Measurements from ENCODE around the gene KARS1.
A peak's percentile ranks its signal among the peaks of the same experiment; 100 is the strongest.

The KARS1 gene

GRCh38 chr16:75647492-75648264, at the start of gene KARS1, which contains the start of gene TERF2IP:
Gene KARS1 (minus strand): TSS chr16:75647665. CDS start chr16:75647639, 26 bp downstream.
Gene TERF2IP (plus strand): TSS chr16:75647773. CDS start chr16:75647883, 110 bp downstream.
- DNase-seq: peak; percentile 74 to 92

GRCh38 chr16:75695708-75696107, 48.2 kb upstream of the KARS1 start:
- DNase-seq: no peak

GRCh38 chr16:75687361-75687760, 39.9 kb upstream of the KARS1 start:
- no peak for DNase-seq

- DNase-seq: no peak
Observed at GRCh38 chr16:75682308-75682707, 34.8 kb upstream of the KARS1 start.

GRCh38 chr16:75679366-75679765, 31.9 kb upstream of the KARS1 start:
- DNase-seq: no peak

- DNase-seq: no peak
Observed at GRCh38 chr16:75676909-75677308, 29.4 kb upstream of the KARS1 start, which contains the start of gene CPHXL2. Gene CPHXL2 (minus strand): TSS chr16:75677009. CDS start chr16:75676999, 10 bp downstream.

- DNase-seq: no peak
Observed at GRCh38 chr16:75667503-75667902, 20.0 kb upstream of the KARS1 start.

- no peak for DNase-seq
Observed at GRCh38 chr16:75660726-75661302, 13.3 kb upstream of the KARS1 start.

GRCh38 chr16:75660321-75660720, 12.9 kb upstream of the KARS1 start:
- DNase-seq: no peak

GRCh38 chr16:75658175-75658574, 10.7 kb upstream of the KARS1 start:
- DNase-seq: no peak

GRCh38 chr16:75653922-75654321, 6.5 kb upstream of the KARS1 start:
- DNase-seq: no peak

- peak; percentile 45 to 80 for DNase-seq
Observed at GRCh38 chr16:75648265-75649076, 1.0 kb upstream of the KARS1 start.

- DNase-seq: no peak
Observed at GRCh38 chr16:75647112-75647491, 363 bp downstream of the KARS1 start.

- DNase-seq: no peak
Observed at GRCh38 chr16:75644240-75645012, 3.0 kb downstream of the KARS1 start.

- no peak for DNase-seq
Observed at GRCh38 chr16:75640598-75640997, 6.9 kb downstream of the KARS1 start.

GRCh38 chr16:75635036-75635435, 12.4 kb downstream of the KARS1 start:
- no peak for DNase-seq

GRCh38 chr16:75632857-75633256, 14.6 kb downstream of the KARS1 start:
- no peak for DNase-seq

- no peak for DNase-seq
Observed at GRCh38 chr16:75630052-75630451, 17.4 kb downstream of the KARS1 start.

- DNase-seq: no peak
Observed at GRCh38 chr16:75629132-75629531, 18.3 kb downstream of the KARS1 start.

GRCh38 chr16:75628351-75628750, 19.1 kb downstream of the KARS1 start:
- DNase-seq: no peak

GRCh38 chr16:75627851-75628250, 19.6 kb downstream of the KARS1 start:
- DNase-seq: no peak

GRCh38 chr16:75626806-75627205, 20.7 kb downstream of the KARS1 start:
- DNase-seq: no peak

- DNase-seq: peak in 1 of 2 experiments; percentile 23
Observed at GRCh38 chr16:75624921-75625334, 22.5 kb downstream of the KARS1 start.
